Upper lobe of right lung (tissue), 1 donor: ENCODE results near the gene LNPEP. TPM values are rescaled to one million over a fixed set of nuclear protein-coding genes. Genes with fewer than 3 reads are reported as not detected.
A peak's percentile ranks its signal among the peaks of the same experiment; 100 is the strongest.
"Not testable (repeated sequence)": the region's sequence is repeated elsewhere in the genome, so short reads cannot be mapped to it uniquely, and the experiment has no call there.

Experiments
- ATAC-seq: fragments of 200-7000 bp; cut with Tn5 transposase; one replicate; pipeline ENCODE4 v1.9.1; 2020; ENCODE audit warnings: mild to moderate bottlenecking, moderate library complexity
- DNase-seq: peaks from one replicate; pipeline ENCODE4 v3.0.0-alpha.2; 2020
- H3K27ac ChIP-seq: fragments of 200-600 bp; one replicate; pipeline ENCODE4 v1.8.0; 2022
- H3K27me3 ChIP-seq: fragments of 200-600 bp; one replicate; pipeline ENCODE4 v1.8.0; 2022; ENCODE audit warnings: mild to moderate bottlenecking
- H3K36me3 ChIP-seq: fragments of 200-600 bp; one replicate; pipeline ENCODE4 v1.8.0; 2022
- H3K4me1 ChIP-seq: fragments of 200-600 bp; one replicate; pipeline ENCODE4 v1.8.0; 2022
- H3K4me3 ChIP-seq: fragments of 200-600 bp; one replicate; pipeline ENCODE4 v1.8.0; 2022; ENCODE audit warnings: mild to moderate bottlenecking
- H3K9me3 ChIP-seq: fragments of 200-600 bp; one replicate; pipeline ENCODE4 v1.8.0; 2022
- intact Hi-C: fragments of 100-400 bp; cut with DNase I; formaldehyde crosslinking; loops from one replicate; pipeline ENCODE4 v1.11.0; 2022
- total RNA-seq: library from RNA; stranded (reverse); fragmentation: NEBNext Ultra II Directional; extraction: Animal tissue kit (Norgen Biotek cat#: 25700); gene quantifications from one replicate; pipeline ENCODE4 v1.2.1, GENCODE V29; 2021
- TF ChIP-seq, protein P1 (sequence below): fragments of 200-600 bp; IDR thresholded peaks from one replicate; pipeline ENCODE4 v1.8.0; 2022; ENCODE audit warnings: antibody characterized with exemption
- donor health status: DM: no; HTN: yes; CAD: no; lungs with severe emphysema.

Gene LNPEP
- total RNA-seq, 1 donor from 2014 or later = 50.6 TPM

DNA sequence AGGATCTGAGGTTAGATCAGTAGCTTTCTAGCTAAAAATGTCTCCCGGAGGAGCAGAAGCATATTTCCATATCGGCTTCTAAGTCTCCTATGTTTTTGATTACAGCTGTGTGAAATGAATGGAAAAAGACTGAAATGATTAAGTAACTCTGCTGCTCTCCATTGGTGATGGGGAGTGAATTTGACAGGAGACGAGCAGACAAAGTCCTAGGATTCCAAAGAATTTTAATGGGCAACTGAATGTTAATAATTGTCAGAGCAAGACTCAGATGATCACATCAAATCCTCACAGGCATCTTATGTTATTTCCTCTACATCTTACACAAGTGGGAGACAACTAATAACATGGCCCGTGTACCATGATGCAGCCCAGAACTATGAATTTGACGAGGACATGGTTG lies 139.8 kb downstream of the LNPEP start:
- no peaks in the 10 kb centered on the region for H3K36me3 ChIP-seq
- TF ChIP-seq, protein P1, sequence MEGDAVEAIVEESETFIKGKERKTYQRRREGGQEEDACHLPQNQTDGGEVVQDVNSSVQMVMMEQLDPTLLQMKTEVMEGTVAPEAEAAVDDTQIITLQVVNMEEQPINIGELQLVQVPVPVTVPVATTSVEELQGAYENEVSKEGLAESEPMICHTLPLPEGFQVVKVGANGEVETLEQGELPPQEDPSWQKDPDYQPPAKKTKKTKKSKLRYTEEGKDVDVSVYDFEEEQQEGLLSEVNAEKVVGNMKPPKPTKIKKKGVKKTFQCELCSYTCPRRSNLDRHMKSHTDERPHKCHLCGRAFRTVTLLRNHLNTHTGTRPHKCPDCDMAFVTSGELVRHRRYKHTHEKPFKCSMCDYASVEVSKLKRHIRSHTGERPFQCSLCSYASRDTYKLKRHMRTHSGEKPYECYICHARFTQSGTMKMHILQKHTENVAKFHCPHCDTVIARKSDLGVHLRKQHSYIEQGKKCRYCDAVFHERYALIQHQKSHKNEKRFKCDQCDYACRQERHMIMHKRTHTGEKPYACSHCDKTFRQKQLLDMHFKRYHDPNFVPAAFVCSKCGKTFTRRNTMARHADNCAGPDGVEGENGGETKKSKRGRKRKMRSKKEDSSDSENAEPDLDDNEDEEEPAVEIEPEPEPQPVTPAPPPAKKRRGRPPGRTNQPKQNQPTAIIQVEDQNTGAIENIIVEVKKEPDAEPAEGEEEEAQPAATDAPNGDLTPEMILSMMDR = no peak
- ATAC-seq (no peak), DNase-seq (no peak)
- no peaks in the 10 kb centered on the region for H3K4me1 ChIP-seq
- peaks cover 3% of the 10 kb centered on the region for H3K27me3 ChIP-seq
- H3K9me3 ChIP-seq = no peaks in the 10 kb centered on the region
- H3K4me3 ChIP-seq = no peak overlapping the region
- intact Hi-C loops = no loop called here
- no peak overlapping the region for H3K27ac ChIP-seq

DNA sequence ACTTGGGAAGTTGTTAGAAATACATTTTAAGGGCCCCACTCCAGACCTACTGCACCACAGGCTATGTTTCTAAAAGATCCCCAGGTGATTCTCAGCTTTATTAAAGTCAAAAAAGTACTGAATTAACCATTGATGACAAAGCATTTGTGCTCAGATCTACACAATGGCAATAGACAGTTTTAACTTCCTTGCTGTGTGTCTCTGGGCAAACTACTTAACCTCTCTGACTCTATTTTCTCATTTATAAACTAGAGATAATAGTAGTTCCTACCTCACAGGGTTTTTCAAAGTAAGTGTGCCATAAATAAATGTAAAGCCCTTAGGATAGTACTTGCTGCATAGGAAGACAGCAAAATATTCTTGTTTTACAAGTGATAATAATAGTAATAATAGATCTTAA lies 140.2 kb downstream of the LNPEP start:
- ATAC-seq (no peak), DNase-seq (no peak)
- Histone ChIP-seq H3K4me1 (no peaks in the 10 kb centered on the region), H3K27ac (no peak overlapping the region), H3K4me3 (no peak overlapping the region), H3K36me3 (no peaks in the 10 kb centered on the region), H3K9me3 (no peaks in the 10 kb centered on the region), H3K27me3 (peaks cover 3% of the 10 kb centered on the region)
- TF ChIP-seq, protein P1 = no peak
- intact Hi-C loops = no loop called here

DNA sequence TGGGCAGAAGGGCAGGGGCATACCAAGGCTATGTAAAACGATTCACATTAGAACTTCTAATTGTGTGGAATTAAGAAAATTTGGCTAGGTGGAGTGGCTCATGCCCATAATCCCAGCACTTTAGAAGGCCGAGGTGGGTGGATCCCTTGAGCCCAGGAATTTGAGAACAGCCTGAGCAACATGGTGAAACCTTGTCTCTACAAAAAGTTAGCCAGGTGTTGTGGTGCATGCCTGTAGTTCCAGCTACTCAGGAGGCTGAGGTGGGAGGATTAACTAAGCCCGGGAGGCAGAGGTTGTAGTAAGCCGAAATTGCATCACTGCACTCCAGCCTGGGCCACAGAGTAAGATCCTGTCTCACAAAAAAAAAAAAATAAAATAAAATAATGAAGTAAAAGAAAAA lies 141.4 kb downstream of the LNPEP start:
- intact Hi-C loops = no loop called here
- DNase-seq (no peak), ATAC-seq (no peak)
- Histone ChIP-seq H3K27me3 (peaks cover 3% of the 10 kb centered on the region), H3K4me3 (no peak overlapping the region), H3K27ac (no peak overlapping the region), H3K9me3 (no peaks in the 10 kb centered on the region), H3K4me1 (no peaks in the 10 kb centered on the region), H3K36me3 (no peaks in the 10 kb centered on the region)
- TF ChIP-seq, protein P1 = no peak

DNA sequence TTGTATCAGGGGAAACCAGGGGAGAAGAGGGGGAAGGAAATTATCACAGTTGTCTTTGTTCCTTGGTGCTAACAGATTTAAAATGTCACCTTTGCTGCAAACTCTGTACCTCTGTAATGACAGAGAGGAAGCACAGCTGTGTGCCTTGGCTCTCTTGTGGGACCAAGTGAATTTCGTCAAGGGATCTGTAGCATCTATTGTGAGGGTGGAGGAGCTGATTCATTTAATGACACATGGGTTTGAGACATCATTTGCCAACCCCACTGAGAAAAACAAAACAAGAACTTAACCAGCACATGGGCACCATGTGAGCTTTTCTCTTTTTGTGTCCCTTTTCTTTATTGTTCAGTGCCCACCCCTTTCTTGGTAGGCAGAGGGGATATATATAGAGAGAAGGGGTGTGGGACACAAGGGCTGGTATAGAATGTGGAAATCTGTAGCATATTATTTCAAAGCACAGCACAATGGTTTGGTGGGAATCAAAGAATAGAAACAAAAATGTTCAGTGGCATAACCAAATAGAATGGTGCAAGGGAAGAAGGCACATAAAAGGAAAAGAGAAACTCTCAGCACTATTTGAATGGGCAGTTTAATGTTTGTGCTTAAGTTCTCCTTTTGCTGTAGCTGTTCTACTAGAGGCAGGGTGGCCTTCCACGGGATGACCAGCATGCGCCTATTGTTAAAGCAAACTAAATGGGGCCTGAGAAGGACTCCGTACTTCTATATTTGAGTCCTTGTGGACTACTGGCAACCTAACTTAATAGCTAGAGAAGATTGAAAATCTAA lies 143.3 kb downstream of the LNPEP start:
- no peak overlapping the region for H3K27ac ChIP-seq
- no peaks in the 10 kb centered on the region for H3K9me3 ChIP-seq
- H3K4me1 ChIP-seq = no peaks in the 10 kb centered on the region
- H3K36me3 ChIP-seq = no peaks in the 10 kb centered on the region
- no peak overlapping the region for H3K4me3 ChIP-seq
- no peak for ATAC-seq
- no peak for DNase-seq
- peaks cover 3% of the 10 kb centered on the region for H3K27me3 ChIP-seq
- intact Hi-C loops = no loop called here
- TF ChIP-seq, protein P1 = no peak

DNA sequence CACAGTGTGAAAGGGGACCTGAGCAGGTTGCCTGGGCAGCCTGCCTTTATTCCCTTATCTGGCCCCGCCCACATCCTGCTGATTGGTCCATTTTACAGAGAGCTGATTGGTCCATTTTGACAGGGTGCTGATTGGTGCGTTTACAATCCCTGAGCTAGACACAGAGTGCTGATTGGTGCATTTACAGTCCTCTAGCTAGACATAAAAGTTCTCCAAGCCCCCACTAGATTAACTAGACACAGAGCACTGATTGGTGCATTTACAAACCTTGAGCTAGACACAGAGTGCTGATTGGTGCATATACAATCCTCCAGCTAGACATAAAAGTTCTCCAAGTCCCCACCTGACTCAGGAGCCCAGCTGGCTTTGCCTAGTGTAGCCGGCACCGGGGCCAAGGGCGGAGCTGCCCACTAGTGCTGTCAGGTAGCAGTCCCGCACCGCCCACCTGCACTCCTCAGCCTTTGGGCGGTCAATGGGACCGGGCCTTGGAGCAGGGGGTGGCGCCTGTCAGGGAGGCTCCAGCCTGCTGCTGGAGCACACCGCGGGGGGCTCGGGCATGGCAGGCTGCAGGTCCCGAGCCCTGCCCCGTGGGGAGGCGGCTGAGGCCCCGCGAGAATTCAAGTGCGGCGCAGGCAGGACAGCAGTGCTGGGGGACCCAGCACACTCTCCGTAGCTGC lies 149.0 kb downstream of the LNPEP start:
- DNase-seq, H3K4me1 ChIP-seq, H3K36me3 ChIP-seq, H3K4me3 ChIP-seq, H3K27ac ChIP-seq, H3K9me3 ChIP-seq, H3K27me3 ChIP-seq, intact Hi-C loops: not testable (repeated sequence)
- ATAC-seq = peak; percentile 38

DNA sequence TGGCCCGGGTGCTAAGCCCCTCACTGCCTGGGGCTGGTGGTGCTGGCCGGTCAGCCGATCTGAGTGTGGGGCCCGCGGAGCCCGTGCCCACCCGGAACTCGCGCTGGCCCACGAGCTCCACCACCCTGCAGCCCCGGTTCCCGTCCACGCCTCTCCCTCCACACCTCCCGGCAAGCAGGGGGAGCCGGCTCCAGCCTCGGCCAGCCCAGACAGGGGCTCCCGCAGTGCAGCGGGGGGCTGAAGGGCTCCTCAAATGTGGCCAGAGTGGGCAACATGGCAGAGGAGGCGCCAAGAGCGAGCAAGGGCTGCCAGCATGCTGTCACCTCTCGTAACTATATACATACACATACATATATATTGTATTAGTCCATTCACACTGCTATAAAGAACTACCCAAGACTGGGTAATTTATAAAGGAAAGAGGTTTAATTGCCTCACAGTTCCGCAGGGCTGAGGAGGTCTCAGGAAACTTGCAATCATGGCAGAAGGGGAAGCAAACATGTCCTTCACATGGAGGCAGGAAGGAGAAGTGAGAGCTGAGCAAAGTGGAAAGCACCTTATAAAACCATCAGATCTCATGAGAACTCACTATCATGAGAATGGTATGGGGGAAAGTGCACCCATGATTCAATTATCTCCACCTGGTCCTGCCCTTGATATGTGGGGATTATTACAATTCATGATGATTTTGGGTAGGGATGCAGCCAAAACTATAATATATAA lies 149.7 kb downstream of the LNPEP start:
- Histone ChIP-seq H3K4me3 (no peak overlapping the region), H3K36me3 (no peaks in the 10 kb centered on the region), H3K27me3 (no peaks in the 10 kb centered on the region), H3K27ac (no peak overlapping the region), H3K9me3 (no peaks in the 10 kb centered on the region), H3K4me1 (no peaks in the 10 kb centered on the region)
- DNase-seq = no peak
- intact Hi-C loops = no loop called here
- no peak for ATAC-seq
- TF ChIP-seq, protein P1 = no peak
